T-helper 1 cell treated with Interleukin-12 subunit alpha and Interleukin-12 subunit beta and Interleukin-4 antibody, amounts not matched to agents 30 ng/mL and 1 ng/mL, for 36 hours (primary cell): ENCODE measurements around the gene OSBP2. TPM values are rescaled to one million over a fixed set of nuclear protein-coding genes. Genes with fewer than 3 reads are reported as not detected.

Experiments
- intact Hi-C: fragments of 100-400 bp; cut with micrococcal nuclease; formaldehyde crosslinking; loops from one replicate; pipeline ENCODE4 v1.15.1; 2024
- total RNA-seq: library from RNA; stranded (reverse); gene quantifications from 2 replicates; pipeline ENCODE4 v1.2.3, GENCODE V29; 2022

OSBP2 gene
- total RNA-seq = 4.1 and 4.3 TPM in 2 replicates

- intact Hi-C loops = loop anchor here (1.0 kb wide), 2 partner anchors 27 to 59 kb away; partner anchors contain the start of genes DUSP18 and SLC35E4
Measured at GRCh38 chr22:30694640-30695350, at the start of gene OSBP2. TSS of gene OSBP2 (plus strand) at chr22:30694874. CDS start at chr22:30694910, 36 bp downstream.

DNA sequence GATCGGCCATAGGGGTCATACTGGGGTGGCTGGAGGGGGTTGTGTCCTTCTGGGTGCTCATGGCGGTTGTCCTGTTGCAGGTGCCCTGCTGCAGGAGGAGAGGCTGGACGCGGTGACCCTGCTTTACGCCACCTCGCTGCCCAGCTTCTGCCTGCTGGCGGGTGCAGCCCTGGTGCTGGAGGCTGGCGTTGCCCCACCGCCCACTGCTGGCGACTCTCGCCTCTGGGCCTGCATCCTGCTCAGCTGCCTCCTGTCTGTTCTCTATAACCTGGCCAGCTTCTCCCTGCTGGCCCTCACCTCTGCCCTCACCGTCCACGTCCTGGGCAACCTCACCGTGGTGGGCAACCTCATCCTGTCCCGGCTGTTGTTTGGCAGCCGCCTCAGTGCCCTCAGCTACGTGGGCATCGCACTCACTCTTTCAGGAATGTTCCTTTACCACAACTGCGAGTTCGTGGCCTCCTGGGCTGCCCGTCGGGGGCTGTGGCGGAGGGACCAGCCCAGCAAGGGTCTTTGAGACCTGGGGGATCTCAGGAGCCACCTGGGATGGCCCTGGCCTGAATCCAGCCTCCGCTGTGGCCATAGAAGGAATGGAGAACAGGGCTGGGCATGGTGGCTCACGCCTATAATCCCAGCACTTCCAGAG, 48.0 kb upstream of the OSBP2 start:
- intact Hi-C loops = no loop called here

GRCh38 chr22:30647536-30647935, 47.1 kb upstream of the OSBP2 start:
- intact Hi-C loops = no loop called here

GRCh38 chr22:30648825-30649224, 45.8 kb upstream of the OSBP2 start:
- intact Hi-C loops = loop anchor here (1.0 kb wide), 3 partner anchors 14 to 91 kb away; partner anchors contain the start of genes DUSP18 and SLC35E4

DNA sequence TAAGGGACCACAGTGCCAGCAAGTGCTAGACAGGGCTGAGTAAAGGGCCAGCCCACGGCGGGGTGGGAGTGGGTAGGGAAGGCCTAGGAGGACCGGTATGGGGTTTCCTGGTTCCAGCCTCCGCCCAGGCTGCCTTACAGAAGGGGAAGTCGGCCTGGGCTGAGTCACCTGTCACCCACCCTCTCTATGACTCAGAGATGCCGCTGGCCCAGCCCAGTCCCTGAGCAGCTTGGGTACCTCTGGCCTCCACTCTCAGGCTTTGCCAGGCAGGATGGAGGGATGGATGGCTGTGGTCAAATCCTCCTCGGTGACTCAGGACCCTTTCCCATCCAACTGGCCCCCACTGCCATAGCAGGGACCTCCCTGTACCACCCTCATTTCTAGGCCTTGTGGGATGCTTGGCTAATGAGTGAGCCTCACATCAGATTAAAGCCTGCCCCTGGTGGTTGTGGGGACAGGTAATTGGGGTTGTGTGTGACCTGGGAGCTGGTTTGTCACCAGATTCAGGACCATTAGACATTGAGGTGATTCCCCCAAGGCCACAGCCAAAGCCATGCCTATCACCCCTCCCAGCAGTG, 45.2 kb upstream of the OSBP2 start:
- intact Hi-C loops = loop anchor here (1.0 kb wide), 3 partner anchors 14 to 91 kb away; partner anchors contain the start of genes DUSP18 and SLC35E4

DNA sequence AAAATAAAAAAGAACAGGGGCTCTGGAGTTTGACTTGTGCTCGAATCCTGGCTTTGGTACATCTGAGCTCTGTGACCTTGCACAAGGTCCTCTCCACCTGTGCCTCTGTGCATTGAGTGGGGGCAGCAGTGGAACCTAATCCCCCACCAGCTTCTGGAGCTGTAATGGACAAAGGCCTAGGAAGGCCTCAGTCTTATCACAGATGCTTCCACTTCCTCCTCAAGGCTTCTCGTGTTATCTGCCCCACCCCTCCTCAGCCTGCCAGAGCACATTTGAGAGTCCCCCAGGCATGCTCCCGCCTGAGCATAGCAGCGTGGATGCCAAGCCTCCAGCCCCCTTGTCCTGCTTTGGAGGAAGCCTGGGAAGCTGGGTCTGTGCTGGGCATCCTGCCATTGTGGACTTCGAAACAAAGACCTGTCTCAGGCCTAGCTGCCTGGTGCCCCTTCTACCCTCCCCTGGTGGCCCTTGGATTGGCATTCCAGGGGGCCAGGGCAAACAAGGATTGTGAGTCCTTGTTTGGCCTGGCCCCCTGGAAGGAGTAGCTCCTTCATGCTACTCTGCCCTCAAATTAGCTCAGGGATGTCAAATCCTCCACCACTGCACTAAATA, 44.1 kb upstream of the OSBP2 start:
- intact Hi-C loops = no loop called here

DNA sequence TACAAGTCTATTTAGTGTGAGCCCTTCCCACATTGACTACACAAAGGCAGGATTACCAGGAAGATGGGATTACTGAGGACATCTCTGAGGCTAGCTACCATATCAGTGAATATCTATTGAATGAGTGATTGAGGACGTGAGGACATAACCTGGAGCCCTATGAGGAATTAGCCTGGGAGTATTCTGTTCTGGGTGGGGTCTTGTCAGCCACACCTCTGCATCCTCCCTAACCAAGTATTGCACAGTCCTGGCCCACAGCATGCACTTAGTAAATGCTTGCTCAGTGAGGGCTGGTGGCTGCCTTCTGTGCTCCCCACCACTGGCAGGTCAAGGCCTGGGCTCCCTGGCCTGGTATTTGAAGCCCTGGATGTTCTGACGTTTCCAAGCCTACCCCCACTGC, 41.8 kb upstream of the OSBP2 start:
- intact Hi-C loops = no loop called here

GRCh38 chr22:30654361-30654760, 40.3 kb upstream of the OSBP2 start:
- intact Hi-C loops = no loop called here

- intact Hi-C loops = no loop called here
Measured at GRCh38 chr22:30655532-30655931, 39.1 kb upstream of the OSBP2 start.

DNA sequence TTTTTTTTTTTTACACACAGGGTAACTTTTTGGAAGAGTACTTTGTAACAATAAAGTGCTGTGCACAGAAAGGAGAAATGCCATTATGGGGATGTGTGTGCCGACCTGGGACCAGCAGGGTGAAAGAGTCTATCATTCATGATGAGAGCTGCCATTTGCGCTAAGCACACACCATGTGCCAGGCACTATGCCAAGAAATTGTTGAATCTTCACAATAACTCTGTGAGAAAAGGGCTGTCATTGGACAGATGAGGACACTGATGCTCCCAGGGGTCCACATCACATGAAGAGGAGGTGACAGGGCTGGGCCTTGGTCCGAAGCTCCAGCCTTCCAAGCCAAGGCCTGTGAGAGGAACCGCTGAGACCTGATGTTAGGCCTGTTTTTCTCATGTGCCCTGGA, 32.6 kb upstream of the OSBP2 start:
- intact Hi-C loops = no loop called here

DNA sequence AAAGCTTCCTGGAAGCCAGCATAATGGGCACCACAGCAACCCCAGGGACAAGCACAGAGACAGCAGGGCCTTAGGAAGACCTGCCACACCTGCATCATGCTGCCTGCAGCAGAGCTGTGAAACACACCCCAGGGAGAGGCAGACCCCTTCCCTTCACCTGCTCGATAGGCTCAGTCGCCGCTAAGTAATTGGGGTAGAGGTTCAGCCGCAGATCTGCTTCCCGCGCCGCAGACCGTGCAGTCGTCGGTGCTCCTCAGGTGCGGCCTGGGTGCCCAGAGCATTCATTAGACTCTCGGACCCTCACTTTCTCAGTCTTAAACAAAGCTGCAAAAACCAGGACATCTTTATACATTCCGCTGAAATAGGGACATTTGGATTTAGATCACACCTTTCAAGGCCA, 29.9 kb upstream of the OSBP2 start:
- intact Hi-C loops = loop anchor here (5.0 kb wide), 2 partner anchors 278 to 1288 kb away; no protein-coding TSS in a partner anchor

DNA sequence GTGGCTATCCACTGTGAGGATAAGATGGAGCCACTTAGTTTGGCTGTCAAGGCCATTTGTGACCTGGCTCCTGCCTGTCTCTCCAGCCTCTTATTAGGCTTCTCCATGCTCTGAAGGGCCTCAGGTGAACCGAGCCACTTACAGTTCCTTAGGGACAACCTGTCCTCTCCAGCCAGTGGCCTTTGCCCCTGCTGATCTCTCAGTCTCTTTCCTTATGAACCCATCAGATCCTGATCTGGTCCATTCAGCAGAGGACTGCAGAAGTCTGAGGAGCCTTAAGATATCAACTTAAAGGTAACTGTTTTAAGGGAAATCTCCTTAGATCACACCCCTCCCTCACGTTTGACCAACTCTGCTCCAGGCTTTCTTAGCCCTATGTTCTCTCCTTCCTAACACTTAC, 29.4 kb upstream of the OSBP2 start:
- intact Hi-C loops = loop anchor here (5.0 kb wide), 2 partner anchors 277 to 1287 kb away; no protein-coding TSS in a partner anchor

- intact Hi-C loops = loop anchor here (2.0 to 5.0 kb wide), 4 partner anchors 79 to 1287 kb away; partner anchors contain the start of gene SMTN
Measured at GRCh38 chr22:30665786-30666185, 28.9 kb upstream of the OSBP2 start.

DNA sequence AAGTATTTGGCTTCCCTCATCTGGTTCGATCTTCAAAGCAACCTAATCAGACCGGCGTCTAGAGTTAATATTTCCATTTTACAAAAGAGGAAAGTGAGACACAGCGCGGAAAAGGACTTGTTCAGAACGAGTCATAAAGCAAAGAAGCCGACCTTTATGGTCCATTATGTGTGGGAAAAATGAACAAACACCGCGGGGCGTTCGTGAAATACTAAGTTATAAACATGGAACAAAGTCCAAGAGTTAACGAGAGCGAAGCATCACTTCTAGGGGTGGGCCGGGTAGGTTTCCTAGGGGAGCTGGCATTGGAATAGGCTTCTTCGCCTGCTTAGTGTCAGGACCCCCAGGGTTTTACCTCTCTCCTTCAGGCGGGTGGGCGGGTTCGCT, 27.6 kb upstream of the OSBP2 start:
- intact Hi-C loops = loop anchor here (1.0 to 5.0 kb wide), 11 partner anchors 18 to 1285 kb away; partner anchors contain the start of genes ASCC2, OSBP2, SMTN and TUG1

- intact Hi-C loops = loop anchor here (1.0 to 5.0 kb wide), 11 partner anchors 18 to 1285 kb away; partner anchors contain the start of genes ASCC2, OSBP2, SMTN and TUG1
Measured at GRCh38 chr22:30667494-30668385, 26.9 kb upstream of the OSBP2 start, which contains the start of gene DUSP18. TSS of gene DUSP18 (minus strand) at chr22:30667875. CDS start at chr22:30664003, 3,872 bp downstream.

DNA sequence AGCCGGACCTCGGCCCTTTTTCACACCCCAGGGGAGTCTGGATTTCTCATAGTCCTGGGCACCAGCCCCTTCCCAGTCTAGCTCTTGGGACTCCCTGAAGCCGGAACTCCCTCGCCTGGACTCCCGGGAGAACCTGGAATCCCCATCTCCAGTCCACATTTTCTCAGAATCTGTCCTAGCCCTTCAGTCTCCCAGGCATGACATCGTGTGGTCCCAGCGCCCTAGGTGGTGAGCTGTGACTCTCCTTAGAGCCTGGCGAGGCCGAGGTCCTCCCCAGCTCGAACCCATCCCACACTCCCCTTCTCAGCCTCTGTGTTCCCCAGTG, 26.3 kb upstream of the OSBP2 start:
- intact Hi-C loops = loop anchor here (5.0 kb wide), 2 partner anchors 274 to 1284 kb away; no protein-coding TSS in a partner anchor

- intact Hi-C loops = no loop called here
Measured at GRCh38 chr22:30671071-30671470, 23.6 kb upstream of the OSBP2 start.

GRCh38 chr22:30673136-30673535, 21.5 kb upstream of the OSBP2 start:
- intact Hi-C loops = no loop called here

- intact Hi-C loops = no loop called here
Measured at GRCh38 chr22:30674482-30674881, 20.2 kb upstream of the OSBP2 start.

DNA sequence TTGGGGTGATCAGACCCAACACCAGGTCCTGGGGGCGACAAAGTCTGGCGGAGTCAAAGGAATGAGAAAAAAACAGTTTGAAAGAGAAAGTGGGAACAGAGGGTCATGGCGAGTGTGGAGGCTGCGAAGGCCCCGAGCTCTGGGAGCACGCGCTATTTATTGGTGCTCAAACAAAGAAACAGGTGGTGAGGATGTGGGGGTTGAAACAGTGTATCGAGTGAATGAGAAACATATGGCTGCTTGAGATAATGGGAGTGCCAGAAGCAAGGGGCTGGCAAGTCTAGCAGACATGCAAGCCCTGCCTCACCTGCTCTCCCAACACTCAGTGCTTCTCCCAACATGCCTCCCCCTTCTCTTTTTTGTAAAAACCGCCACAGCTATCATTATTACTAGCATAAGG, 19.2 kb upstream of the OSBP2 start:
- intact Hi-C loops = no loop called here
